Erythroblast (primary cell): ENCODE data around the gene GRIFIN.

ENCODE experiments used
- GATA1 ChIP-seq: IDR thresholded peaks from 2 replicates; pipeline ENCODE4 v1.6.1; 2011; ENCODE audit warnings: low read depth, mild to moderate bottlenecking, control low read depth, low read length, moderate library complexity
- POLR2A ChIP-seq: IDR thresholded peaks from 2 replicates; pipeline ENCODE4 v1.6.1; 2011; ENCODE audit warnings: mild to moderate bottlenecking, low read length

DNA sequence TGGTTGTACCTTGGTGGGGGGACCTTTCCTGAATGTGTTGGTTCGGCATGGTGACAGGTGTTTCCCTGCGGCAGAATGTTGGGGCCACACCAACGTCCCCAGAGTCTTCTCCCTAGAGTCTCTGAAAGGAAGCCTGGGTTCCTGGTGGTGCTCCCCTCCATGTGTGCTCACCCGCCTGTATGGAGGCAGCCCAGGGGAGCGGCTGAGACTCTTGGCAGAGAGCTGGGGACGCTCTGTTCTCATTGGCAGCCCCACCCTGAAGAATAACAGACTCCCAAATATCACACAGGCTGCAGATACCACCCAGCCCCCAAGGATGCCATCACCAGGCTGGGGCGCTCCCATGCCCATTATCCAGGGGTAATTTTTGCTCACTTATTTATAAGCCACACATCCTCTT lies 38.0 kb downstream of the GRIFIN start:
- TF ChIP-seq POLR2A (peak; percentile 38), GATA1 (no peak)
